Kidney epithelial cell (primary cell): ENCODE measurements around the gene GPC3. TPM values are rescaled to one million over a fixed set of nuclear protein-coding genes. Genes with fewer than 3 reads are reported as not detected.

Source experiments
- DNase-seq: peaks from one replicate; pipeline ENCODE4 v3.0.0-alpha.2; 2010; ENCODE audit warnings: low read depth
- H3K27me3 ChIP-seq: 2 replicates; pipeline ENCODE4 v1.6.0; 2011; ENCODE audit warnings: low read length; ENCODE audit not compliant: control insufficient read depth, insufficient read depth
- H3K36me3 ChIP-seq: 2 replicates; pipeline ENCODE4 v1.5.1; 2011; ENCODE audit warnings: low read length; ENCODE audit not compliant: control insufficient read depth, insufficient read depth
- H3K4me3 ChIP-seq: 2 replicates; pipeline ENCODE4 v1.5.1; 2011; ENCODE audit warnings: low read depth, mild to moderate bottlenecking, control low read depth, low read length
- total RNA-seq: library from RNA; depleted of rRNA; stranded (reverse); fragments of >200 nt; gene quantifications from 2 replicates; pipeline ENCODE4 v1.2.3, GENCODE V29; 2015
- TF ChIP-seq, protein P1 (sequence below): IDR thresholded peaks from 2 replicates; pipeline ENCODE4 v1.5.1; 2011; ENCODE audit warnings: mild to moderate bottlenecking, moderate library complexity, low read length, control low read depth, inconsistent platforms; ENCODE audit not compliant: insufficient read depth, poor library complexity, severe bottlenecking

Gene GPC3
- total RNA-seq, 1 donor from 2014 or later = 14.5 TPM

DNA sequence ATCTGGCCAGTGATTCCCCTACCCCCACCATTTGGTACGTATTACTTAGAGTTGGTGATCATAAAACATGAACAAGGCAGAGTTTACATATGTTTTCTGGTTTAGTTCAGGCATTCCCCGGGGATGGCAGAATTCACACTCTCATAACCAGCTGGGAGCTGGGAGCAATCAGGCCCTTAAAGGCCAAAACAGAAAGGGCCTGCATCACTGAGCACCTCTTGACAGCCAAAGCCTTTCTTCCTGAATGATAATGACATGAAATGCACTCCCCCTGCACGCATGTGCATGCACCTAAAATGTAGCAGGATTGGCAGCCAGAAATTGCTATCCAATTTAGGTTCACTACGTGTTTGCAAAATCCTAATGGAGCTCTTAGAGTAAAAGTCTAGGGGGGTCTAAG lies 235.4 kb downstream of the GPC3 start:
- no peak for DNase-seq
- H3K4me3 ChIP-seq = no peak overlapping the region
- TF ChIP-seq, protein P1, sequence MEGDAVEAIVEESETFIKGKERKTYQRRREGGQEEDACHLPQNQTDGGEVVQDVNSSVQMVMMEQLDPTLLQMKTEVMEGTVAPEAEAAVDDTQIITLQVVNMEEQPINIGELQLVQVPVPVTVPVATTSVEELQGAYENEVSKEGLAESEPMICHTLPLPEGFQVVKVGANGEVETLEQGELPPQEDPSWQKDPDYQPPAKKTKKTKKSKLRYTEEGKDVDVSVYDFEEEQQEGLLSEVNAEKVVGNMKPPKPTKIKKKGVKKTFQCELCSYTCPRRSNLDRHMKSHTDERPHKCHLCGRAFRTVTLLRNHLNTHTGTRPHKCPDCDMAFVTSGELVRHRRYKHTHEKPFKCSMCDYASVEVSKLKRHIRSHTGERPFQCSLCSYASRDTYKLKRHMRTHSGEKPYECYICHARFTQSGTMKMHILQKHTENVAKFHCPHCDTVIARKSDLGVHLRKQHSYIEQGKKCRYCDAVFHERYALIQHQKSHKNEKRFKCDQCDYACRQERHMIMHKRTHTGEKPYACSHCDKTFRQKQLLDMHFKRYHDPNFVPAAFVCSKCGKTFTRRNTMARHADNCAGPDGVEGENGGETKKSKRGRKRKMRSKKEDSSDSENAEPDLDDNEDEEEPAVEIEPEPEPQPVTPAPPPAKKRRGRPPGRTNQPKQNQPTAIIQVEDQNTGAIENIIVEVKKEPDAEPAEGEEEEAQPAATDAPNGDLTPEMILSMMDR = no peak
- H3K36me3 ChIP-seq = no peaks in the 10 kb centered on the region
- no peaks in the 10 kb centered on the region for H3K27me3 ChIP-seq

DNA sequence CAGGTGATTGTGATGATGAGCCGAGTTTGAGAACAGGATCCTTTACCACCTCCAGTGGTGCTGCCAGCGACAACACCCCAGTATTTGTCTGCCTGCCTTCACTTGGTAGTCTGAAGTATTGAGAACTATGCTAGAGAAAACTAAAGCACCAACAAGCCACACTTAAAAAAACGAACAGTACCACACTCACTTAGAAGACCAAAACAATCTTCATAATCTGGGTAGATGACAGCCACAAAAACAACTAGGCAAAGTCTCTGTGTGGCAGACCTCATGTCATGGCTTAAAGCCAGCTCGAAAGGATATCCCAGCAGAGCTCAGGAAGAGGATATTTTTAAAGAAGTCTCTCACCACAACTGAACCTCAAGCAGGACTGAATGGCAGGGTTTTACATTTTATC lies 236.0 kb downstream of the GPC3 start:
- H3K36me3 ChIP-seq = no peaks in the 10 kb centered on the region
- DNase-seq = no peak
- TF ChIP-seq, protein P1 = no peak
- H3K4me3 ChIP-seq = no peak overlapping the region
- H3K27me3 ChIP-seq = no peaks in the 10 kb centered on the region

DNA sequence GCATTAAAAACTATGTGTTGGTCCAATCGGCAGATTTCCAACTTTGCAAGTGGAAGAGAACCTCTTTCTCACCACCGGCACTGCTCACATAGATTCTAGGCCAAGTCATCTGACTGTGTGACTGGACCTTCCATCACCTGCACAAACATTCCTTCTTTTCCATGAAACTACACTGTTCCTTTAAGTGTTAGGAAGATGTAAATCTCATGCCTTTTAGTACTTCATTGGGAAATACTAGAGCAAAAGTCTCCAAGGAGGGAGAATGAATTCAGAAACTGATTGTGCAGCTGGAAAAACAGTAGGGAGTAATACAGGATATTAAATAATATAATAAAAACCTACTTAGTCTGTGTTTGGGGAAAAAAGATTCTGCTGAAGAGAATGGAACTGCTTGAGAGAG lies 238.2 kb downstream of the GPC3 start:
- DNase-seq = no peak
- H3K36me3 ChIP-seq = no peaks in the 10 kb centered on the region
- H3K27me3 ChIP-seq = no peaks in the 10 kb centered on the region
- no peak overlapping the region for H3K4me3 ChIP-seq
- TF ChIP-seq, protein P1 = no peak

DNA sequence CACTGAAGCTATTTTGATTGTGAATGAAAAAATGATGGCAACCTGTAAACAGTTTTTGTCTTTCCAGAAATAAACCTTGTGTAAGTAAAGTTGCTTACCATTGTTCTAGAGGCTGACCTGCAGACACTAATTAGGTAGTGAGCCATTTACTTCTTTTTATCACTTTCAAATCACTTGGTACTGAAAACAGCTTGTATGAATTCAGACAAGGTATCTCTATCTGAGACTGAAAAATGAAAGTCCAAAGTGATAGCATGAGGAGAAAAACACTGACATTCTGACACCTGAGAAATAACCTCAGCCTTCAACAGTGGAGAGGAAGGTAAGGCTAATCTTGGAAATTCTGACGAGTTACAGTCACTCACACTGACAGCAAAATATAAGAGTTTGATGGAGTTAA lies 238.8 kb downstream of the GPC3 start:
- no peak for DNase-seq
- Histone ChIP-seq H3K4me3 (no peak overlapping the region), H3K36me3 (no peaks in the 10 kb centered on the region), H3K27me3 (no peaks in the 10 kb centered on the region)
- TF ChIP-seq, protein P1 = no peak

DNA sequence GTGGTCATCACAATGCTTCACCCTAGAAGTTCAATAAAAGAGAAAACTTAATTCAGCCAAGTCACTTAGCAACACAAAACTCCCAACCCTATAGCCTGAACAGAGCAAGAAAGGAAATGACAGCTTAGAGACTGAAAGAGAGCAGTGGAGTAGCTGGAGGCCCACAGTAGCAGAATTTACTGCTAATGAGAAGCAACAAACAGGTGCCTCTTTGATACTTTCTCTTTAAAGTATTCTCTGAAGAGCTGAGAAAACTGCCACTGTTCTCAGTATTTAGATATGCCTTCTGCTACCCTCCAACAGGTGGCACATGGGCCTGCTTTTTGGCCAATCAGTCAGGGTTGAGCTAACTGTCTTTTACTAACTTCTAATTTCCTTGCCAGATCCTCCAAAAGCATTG lies 240.0 kb downstream of the GPC3 start:
- TF ChIP-seq, protein P1 = no peak
- no peak for DNase-seq
- H3K36me3 ChIP-seq = no peaks in the 10 kb centered on the region
- no peaks in the 10 kb centered on the region for H3K27me3 ChIP-seq
- no peak overlapping the region for H3K4me3 ChIP-seq

DNA sequence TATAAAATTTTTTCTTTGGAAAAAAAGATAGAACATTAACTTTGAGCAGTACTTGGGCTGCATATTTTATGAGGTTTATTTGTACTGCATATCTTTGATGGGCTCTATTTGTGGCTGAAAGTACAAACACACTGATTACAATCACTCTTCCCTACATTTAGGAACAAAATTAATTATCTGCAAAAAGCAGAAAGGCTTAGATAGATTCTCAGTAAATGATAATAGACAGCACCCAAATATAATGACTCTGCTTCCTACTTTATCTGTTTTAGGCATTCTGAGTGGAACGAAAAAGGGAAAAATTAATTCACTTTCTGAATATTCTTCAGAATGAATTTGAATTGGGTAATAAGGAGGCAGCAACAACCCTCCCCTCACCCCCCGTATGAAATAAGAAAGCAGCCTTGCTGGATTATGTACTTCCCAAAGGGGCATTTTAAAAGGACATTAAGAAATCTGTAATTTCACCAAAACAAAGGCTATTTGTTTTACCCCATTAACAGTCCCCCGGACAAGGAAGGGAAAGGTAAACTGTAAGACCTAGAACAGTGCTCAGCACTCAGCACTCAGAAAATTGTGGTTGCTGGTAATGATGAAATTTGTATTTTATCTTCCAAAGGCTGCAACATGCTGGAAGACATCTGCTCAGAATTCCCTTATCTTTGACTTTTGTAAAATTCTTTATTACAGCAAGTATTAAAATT lies 242.6 kb downstream of the GPC3 start:
- no peaks in the 10 kb centered on the region for H3K27me3 ChIP-seq
- TF ChIP-seq, protein P1 = no peak
- no peak overlapping the region for H3K4me3 ChIP-seq
- DNase-seq = no peak
- no peaks in the 10 kb centered on the region for H3K36me3 ChIP-seq
